Measurements from ENCODE around the gene RAI14. TPM values are rescaled to one million over a fixed set of nuclear protein-coding genes. Genes with fewer than 3 reads are reported as not detected.
"Not testable (repeated sequence)": the region's sequence is repeated elsewhere in the genome, so short reads cannot be mapped to it uniquely, and the experiment has no call there.

The RAI14 gene
- total RNA-seq, 1 donor from 2014 or later: 29.3 TPM

DNA sequence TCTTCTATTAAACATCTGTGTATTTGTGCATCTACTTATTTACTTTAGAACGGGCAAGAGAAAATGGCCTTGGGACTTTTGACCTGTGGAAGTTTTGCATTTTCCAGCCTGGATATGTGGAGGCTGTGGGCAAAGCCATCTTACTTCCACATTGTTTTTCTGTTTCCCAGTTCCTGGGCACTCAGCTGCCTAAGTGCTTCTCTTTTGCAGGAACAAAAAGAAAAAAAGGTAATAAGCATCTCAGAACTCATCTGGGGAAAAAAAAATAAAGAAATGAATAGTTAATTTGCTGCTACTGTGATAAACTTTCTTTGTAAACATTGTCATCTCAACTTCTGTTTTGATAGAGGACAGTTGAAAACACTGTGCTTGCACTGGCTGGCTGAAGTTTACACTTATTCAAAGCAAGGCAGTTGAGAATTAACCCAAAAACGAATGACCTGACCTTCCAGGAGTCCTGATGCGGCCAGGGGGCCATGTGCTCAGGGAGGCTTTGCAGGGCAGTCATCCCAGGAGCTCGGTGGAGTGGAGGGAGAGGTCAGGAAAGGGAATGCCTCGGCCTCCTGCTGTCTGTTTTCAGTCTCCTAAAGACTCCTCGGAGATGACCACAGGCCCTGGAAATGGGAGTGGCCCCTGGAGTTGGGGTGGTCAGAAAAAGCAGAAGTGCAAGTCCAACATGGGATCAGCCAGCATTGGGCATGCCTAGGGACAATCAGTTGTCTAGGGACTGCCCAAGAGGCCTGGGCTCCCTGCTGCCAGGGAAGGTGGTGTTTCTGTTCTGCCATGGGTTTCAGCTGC is 75.5 kb downstream of the RAI14 start:
- no peak for DNase-seq

DNA sequence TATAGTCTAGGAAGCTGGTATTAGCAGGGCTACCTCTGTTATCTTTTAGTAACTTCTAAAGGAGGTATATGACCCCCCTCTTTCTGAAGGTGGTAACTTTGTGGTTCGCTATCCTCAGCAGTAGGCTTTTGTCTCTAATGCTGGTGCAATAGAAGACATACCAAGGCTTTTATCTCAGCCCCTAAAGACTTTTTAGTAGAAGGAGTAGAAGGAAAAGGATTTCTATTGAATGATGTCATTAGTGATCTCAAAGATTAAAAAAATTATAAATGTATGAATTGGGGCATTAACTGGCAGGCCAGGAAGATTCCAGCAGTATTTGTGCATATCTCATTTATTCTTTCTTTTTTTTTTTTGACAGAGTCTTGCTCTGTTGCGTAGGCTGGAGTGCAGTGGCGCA is 78.2 kb downstream of the RAI14 start:
- DNase-seq: no peak

DNA sequence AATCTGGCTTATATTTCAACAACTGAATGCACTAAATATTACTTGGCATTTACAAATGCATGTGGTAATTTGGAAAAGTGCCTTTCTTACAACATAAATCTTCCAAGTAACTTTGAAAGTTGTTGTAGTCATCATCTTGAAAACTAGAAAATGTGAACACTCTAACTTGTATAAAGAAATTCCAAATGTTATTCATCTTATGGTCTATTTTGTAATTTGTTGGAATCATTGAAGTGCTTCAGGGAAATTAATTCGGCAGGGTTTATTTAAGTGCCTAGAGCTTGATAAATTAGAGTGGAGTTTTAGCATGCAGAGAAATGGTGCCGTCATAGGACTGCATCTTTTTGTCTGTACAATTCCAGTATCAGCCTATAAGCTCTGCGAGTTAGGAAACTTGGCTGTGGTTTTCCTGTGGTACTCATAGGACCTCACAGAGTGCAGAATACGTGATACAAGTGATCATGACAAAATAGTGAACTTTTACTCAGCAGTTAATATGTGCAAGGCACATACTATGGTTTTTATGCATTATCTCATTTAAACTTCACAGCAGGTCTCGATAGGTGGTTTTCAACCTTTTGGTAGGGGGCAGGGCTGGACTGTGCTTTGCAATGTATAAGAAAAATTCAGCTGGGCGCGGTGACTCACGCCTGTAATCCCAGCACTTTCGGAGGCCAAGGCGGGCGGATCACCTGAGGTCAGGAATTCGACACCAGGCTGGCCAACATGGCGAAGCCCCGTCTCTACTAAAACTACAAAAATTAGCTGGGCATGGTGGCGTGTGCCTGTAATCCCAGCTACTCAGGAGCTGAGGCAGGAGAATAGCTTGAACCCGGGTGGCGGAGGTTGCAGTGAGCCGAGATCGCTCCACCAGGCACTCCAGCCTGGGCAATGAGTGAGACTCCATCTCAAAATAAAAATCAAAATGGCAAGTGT is 79.6 kb downstream of the RAI14 start:
- no peak for DNase-seq

DNA sequence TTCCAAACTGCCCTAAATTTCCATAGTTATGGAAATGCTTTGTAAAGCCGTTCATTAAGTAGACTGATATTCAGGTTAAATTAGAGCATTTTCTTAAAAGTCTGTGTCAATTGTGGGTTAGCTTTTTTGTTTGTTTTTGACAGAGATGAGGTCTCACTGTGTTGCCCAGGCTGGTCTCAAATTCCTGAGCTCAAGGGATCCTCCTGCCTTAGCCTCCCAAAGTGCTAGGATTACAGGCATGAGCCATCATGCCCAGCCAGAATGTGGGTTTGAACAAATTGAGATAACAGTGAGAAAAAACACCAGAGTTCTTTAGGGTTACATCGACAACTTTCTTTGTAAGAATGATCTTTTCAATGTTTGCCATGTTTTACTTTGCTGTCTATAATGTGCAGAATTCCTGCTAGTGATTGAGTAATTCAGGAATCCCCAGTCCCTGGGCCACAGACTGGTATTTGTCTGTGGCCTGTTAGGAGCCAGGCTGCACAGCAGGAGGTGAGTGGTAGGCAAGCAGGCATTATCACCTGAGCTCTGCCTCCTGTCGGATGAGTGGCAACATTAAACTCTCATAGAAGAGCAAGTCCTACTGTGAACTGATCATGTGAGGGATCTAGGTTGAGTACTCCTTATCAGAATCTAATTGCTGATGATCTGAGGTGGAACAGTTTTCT is 80.5 kb downstream of the RAI14 start:
- no peak for DNase-seq

DNA sequence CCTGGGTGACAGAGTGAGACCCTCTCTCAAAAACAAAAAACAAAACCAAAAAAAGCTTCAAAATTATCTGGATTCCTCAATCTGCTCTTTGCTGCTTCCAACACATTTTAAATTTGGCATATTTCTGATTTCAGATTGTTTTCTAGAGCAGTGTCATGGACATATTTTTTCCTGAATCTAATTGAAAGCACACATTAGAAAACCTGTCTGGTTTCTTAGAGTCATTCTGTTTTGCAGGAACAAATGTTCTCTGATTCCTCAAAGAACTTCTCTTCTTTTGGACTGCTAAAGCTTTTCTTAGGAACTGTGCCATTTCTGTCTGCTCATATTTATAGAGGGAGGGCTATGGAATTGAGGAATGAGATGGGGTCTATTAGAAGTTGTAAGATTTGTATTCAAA is 81.6 kb downstream of the RAI14 start:
- no peak for DNase-seq

DNA sequence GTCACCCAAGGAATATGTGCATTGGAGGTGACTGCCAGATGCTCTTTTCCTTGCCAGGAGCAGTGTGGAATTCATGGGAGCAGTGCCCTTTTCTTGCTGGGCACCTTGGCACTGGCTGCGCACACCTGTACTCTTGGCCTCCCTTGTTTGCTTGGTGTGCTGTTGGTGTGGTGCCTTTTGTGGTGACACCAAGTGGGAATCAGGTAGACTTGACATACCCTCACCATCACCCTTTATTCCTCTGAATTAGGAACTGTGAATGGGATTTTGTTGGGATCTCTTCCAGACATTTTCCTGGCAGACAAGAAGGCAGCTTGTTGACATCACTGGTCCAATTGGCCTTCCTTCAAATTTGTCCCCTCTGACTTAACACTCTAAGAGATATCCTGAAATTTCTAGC is 82.3 kb downstream of the RAI14 start:
- no peak for DNase-seq

DNA sequence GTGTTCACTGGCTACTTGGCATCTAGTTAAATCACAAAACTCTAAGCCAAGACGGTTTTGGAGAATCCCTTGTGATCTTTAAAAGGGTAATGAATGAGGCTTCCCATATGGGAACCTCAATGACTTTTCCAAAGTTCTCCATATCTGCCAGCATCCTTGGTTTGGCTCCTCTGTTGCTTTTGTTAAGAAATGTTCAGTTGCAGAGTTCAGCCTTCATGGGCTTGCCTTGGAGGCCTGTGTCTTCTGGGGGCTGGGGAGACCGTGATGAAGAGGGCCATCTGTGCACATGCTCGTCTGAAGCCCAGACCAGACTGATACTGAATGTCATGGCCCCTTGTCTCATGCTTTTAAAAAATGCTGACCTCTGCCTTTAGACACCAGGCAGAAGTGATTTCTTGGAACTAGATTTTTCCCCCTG is 84.3 kb downstream of the RAI14 start:
- DNase-seq: no peak

DNA sequence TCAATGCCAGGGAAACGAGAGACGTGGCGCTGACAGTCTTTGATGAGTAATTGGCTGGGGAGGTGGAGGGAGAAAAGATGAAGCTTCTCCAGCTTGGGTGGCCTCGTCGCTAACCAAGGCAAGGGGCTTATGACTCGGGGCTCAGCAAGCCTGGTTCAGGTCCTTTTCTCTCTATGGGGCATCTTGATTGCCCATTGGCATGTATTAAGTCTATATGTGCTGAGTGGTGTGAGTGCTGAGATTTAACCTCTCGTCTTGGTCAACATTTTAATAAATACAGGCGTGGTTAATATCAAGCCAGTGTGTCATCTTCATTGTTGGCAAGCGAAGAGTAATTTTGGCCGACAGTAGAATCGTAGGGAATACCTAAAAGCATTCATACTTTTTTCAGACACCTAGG is 85.9 kb downstream of the RAI14 start:
- DNase-seq: no peak

DNA sequence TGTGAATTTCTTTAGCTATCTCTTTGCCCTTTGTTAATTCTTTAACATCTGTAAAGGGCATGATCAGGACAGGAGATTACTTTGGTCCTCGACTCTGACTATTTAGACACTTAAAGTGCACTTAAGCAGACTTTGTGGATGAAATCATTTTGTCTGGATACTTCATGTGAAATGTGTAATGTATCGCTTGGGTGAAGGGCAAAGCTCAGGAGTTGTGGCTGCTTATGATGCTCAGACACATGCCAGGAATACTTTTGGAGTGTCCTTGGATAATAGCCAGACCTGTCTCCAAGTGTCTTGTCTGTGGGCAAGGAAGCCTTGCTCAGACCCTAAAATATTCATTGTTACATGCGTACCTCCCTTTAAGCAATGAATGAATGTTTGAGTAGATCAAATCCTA is 87.8 kb downstream of the RAI14 start:
- DNase-seq: no peak

DNA sequence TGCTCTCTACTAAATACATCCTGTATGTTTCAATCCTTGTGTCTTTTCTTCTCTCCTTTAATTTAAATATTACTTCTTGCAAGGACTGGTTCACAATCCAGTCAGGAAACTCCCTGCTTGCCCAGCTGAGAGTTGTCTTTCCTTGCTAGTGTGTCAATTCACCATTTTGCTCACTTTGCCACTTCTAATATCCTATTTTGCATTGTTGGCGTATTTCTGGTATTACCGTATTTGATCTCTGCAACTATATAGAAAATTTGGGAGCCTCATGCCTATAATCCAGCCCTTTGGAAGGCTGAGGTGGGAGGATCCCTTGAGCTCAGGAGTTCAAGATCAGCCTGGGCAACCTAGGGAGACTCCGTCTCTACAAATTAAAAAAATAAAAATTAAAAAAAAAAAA is 92.3 kb downstream of the RAI14 start:
- DNase-seq: no peak

DNA sequence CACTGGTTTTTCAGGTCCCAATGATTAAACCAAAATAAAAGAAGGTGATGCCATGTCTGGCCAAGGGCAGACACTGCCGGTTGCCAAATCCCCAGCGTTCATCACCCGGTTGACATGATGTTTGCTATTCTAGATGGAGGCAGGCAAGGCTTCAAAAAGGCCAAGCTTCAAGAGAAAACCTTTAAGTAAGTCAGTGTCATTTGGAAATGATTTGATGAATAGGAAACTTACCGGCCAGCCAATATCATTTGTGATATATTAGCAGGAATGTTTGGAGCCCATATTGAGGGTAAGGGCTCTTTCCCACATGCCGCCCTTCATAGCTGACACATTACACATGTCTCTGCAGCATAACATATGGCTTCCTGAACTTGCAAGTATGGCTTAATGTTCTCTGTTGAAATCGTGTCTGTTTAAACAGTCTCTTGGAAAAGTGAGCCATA is 93.3 kb downstream of the RAI14 start:
- no peak for DNase-seq

DNA sequence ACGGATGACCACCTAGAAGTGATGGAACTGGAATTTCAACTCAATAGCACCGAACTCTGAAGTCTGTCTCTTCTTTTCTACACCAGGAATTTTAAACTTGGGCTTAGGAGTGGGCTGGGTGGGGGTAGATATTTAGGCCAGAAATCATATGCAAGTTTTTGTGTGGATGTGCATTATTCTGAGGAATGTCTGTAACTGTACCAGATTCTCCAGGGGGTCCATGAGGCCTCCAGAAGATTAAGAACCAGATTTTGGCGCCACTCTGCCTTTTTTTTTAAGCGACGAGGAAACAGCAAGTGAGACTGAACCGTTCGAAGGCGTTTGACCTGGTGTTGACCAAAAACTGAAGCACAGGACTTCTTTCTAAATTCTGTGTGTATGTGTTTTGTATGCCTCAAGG is 94.1 kb downstream of the RAI14 start:
- no peak for DNase-seq

DNA sequence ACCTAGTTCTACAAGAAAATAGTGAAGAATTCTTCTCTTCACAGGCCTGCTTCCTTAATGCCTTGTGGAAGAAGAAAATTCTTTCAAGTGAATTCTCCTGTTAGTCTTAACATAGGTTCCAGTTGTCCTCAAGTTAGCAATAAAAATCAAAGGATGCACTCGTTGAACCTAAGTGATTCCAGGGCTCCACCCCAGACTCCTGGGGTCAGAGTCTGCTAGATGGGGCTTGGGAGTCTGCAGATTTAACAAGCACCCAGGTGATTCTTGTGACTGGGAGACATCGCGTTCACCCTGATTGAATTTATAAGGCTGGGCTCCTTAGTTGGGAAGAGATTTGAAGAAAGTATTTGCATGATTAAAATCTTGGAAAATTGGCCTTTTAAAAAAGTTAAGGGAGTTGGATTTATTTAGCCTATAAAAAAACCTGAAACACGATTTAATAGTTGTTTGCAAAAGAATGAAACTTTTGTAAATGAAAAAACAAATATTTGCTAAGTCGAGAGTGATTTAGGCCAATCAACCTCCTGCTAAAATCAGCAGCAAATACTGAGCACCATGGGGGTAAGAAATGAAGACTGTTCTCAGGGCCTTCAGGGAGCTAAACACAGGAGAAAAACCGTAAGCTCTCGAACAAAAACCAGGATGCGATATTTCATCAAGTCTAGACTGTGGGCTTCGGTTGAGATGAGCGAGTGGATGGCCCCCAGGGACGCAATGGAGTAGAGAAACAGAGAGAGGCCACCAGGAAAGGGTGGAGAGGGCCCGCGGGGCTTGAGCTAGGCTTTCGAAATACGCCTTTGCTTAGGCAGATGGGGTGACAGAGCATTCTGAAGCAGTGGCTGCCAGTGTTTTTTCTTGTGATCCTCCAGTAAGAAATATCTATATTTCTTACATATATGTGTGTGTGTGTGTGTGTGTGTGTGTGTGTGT is 95.9 kb downstream of the RAI14 start:
- no peak for DNase-seq

DNA sequence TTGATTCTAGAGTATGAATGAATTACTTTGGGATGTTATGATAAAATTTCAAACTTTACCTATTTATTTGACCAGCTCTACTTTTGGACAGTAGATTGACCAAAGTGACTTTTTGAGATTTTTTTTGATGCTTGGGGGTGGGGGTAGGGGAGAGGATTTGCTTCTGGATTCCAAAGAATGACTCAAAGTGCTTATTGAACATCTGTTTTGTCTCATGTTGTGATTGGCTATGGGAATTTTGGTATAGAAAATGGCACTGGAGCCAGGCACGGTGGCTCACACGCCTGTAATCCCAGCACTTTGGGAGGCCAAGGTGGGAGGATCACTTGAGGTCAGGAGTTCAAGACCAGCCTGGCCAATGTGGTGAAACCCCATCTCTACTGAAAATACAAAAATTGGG is 97.1 kb downstream of the RAI14 start:
- DNase-seq: not testable (repeated sequence)

DNA sequence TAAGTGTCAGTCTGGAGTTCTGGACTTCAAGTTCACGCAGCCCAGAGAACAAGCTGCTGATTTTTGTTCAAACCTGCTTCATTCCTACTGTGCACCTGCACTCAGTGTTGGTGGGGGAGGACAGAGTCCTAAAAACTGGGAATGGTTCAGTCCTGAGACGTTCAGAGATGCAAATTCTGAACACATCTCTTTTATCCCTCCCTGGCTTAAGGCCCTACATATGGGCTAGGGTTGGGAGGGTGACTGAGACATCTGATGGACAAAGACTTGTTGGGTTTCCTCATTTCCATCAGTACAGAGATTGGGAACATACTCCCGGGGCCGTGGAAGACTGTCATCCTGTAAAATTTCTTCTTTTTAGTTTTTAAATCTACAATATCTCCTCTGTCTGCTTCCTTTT is 99.8 kb downstream of the RAI14 start:
- no peak for DNase-seq

DNA sequence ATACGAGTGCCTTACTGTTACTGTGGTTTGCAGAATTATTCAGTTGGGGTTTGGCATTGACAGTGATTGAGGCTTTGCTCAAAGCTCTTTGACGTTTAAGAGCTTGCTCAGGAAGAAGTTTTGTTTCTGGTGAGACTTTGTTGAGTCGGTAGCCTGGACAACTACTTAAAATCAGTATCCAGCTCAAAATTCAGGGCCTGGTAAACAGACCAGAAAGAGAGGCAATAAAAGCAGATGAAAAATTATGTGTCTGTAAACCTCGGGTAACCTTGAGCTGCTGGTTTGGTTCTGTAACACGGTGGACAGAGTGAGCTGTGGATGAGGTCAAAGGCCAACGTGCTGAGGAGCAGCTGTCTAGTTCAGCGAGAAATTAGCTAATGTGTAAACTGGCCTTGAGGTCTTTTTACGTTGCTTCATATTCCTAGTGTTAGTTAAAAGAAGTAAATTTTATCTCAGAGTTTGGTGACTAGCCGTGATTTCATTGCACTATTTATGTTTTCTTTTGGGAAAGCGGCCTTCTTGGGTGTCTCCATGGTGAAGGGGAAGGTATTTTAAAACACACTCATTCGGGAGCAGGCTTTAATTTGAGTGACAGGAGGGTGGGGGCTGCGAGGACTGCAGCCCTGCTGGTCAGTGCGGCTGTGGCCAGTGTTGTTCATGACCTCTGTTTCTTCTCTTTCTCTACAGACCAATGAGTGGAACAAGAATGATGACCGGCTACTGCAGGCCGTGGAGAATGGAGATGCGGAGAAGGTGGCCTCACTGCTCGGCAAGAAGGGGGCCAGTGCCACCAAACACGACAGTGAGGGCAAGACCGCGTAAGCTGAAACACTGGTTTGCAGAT is 100.9 kb downstream of the RAI14 start:
- no peak for DNase-seq

DNA sequence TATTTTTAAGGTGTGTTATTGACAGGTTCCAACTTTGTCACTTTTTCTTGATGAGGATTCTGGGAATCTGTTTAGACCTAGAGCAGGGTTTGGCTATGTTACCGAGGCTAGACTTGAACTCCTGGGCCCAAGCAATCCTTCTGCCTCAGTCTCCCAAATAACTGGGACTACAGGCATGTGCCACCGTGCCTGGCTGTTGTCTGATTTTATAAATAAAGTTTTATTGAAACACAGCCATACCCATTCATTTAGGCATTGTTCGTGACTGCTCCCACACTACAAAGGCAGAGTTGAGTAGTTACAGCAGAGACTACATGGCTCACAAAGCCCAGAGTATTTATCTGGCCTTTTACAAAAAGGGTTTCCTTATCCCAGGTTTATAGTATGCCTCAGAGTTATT is 102.4 kb downstream of the RAI14 start:
- DNase-seq: no peak

DNA sequence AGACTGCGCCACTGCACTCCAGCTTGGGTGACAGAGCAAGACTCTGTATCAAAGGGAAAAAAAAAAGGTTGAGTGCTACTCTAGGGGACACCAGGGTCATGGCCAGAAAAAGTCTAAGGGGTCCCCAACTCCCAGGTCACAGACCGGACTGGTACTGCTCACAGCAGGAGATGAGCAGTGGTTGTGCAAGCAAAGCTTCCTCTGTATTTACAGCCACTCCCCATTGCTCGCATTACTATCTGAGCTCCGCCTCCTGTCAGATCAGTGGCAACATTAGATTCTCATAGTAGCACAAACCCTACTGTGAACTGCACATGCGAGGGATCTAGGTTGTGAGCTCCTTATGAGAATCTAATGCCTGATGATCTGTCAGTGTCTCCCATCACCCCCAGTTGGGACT is 103.1 kb downstream of the RAI14 start:
- DNase-seq: not testable (repeated sequence)

DNA sequence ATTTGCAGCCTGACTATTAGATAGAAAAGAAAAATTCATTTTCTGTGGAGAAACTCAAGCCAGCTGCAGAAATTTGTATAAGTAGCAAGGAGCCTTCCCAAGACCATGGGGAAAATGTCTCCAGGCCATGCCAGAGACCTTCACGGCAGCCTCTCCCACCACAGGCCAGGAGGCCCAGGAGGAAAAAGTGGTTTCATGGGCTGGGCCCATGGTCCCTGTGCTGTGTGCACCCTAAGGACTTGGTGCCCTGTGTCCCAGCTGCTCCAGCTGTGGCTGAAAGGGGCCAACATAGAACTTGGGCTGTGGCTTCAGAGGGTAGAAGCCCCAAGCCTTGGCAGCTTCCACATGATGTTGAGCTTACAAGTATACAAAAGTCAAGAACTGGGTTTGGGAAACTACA is 109.5 kb downstream of the RAI14 start:
- DNase-seq: no peak

DNA sequence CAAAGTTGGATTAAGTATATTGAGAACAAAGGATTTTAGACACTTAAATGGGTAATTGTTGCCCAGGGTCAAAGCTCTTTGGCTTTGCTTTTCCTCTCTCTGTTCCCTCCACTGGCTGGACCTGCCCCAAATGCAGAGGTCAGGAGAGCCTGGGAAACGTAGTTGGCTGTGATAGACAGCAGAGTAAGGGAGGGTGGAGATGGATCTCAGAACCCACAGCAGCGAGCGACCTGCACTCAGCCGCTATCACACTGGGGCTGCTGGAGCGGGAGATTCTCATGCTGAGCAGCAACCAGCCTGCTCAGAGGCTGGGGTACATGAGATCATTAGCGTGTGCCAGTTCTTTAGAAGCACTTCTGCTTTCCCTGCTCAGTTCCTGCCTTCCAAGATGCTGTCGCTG is 111.1 kb downstream of the RAI14 start:
- no peak for DNase-seq

DNA sequence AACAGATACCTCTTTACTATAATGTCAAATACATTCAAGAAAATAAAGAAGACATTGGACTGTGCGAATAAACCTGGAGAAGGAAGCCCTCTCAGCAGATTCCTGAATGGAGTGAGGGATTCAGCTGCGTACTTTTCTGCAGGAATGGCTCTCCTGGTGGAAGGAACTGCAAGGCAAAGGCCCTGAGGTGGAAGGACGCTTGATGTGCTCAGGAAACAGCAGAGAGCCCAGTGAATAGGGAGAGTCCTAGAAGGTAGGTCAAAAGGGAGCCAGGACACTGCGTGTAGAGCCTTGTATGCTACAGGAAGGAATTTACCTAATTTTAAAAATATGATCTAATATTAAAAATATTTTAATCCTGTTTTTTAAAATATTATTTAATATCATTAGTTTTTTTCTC is 114.4 kb downstream of the RAI14 start:
- DNase-seq: no peak
